A549 (cell line): ENCODE measurements around the gene PRCP. TPM values are rescaled to one million over a fixed set of nuclear protein-coding genes. Genes with fewer than 3 reads are reported as not detected.

Source experiments
- ATAC-seq, 2 experiments: fragments of 200-7000 bp in 1 of 2; fragments of >200 bp in 1 of 2; cut with Nextera tagmentation in 1 of 2; cut with Tn5 transposase in 1 of 2; 3 replicates each; pipeline versions ENCODE4 v1.8.0 to v1.9.1; 2018 to 2020; ENCODE audit warnings: mild to moderate bottlenecking in 1 of 2, moderate library complexity in 1 of 2
- CTCF ChIA-PET: fragments of 300-600 bp; sonication (Branson Sonifier 250); formaldehyde crosslinking; extraction: SDS; loops from one replicate; lab custom pipeline; 2021; ENCODE audit warnings: antibody characterized with exemption, inconsistent platforms; lab: Yijun Ruan, JAX
- POLR2A ChIA-PET: fragments of 350-600 bp; formaldehyde crosslinking; extraction: SDS; loops from one replicate; lab custom pipeline; 2021; ENCODE audit warnings: antibody characterized with exemption, inconsistent platforms; lab: Yijun Ruan, JAX
- DNase-seq, 2 experiments: peaks; one replicate each; pipeline versions ENCODE4 v3.0.0 to v3.0.0-alpha.2; 2011 to 2016; ENCODE audit warnings: low read depth in 1 of 2, low spot score in 1 of 2
- FAIRE-seq: peaks from 2 replicates; lab custom pipeline; 2011; peaks lifted over from hg19 to GRCh38; lab: Jason Lieb, UNC
- H3K27ac ChIP-seq, 2 experiments: fragments of >200 bp; sonication (Bioruptor Twin); formaldehyde crosslinking; 3 replicates each; pipeline ENCODE4 v1.5.1; 2016 to 2017
- H3K4me1 ChIP-seq: fragments of >200 bp; sonication (Bioruptor Twin); formaldehyde crosslinking; 3 replicates; pipeline ENCODE4 v1.6.1; 2016
- H3K4me2 ChIP-seq: fragments of >200 bp; sonication (Bioruptor Twin); formaldehyde crosslinking; 3 replicates; pipeline ENCODE4 v1.6.1; 2016
- H3K4me3 ChIP-seq: fragments of >200 bp; sonication (Bioruptor Twin); formaldehyde crosslinking; 3 replicates; pipeline ENCODE4 v1.5.1; 2016
- H3K9me3 ChIP-seq: fragments of >200 bp; sonication (Bioruptor Twin); formaldehyde crosslinking; 3 replicates; pipeline ENCODE4 v1.6.1; 2016
- CEBPB ChIP-seq, 2 experiments: fragments of >200 bp in 1 of 2; sonication (Bioruptor Twin) in 1 of 2; formaldehyde crosslinking in 1 of 2; IDR thresholded peaks; 2 replicates each; pipeline ENCODE4 v1.6.1; 2012 to 2016
- CHD2 ChIP-seq: fragments of 150-350 bp; IDR thresholded peaks from 2 replicates; pipeline ENCODE4 v1.6.1; 2014; ENCODE audit warnings: low read length; ENCODE audit not compliant: partially characterized antibody
- GATA3 ChIP-seq: IDR thresholded peaks from 2 replicates; pipeline ENCODE4 v1.6.1; 2012; ENCODE audit warnings: borderline replicate concordance
- HDAC2 ChIP-seq: fragments of 200-600 bp; sonication (generic); IDR thresholded peaks from 2 replicates; pipeline ENCODE4 v1.6.1; 2016
- HEYL ChIP-seq: fragments of 250-450 bp; sonication (Bioruptor Pico); IDR thresholded peaks from 2 replicates; pipeline ENCODE4 v1.8.0; 2021; ENCODE audit warnings: mild to moderate bottlenecking, moderate library complexity
- HOXB13 ChIP-seq: fragments of 250-450 bp; sonication (Bioruptor Pico); IDR thresholded peaks from 2 replicates; pipeline ENCODE4 v1.5.0; 2020; ENCODE audit warnings: low read depth, mild to moderate bottlenecking, moderate library complexity
- HOXB5 ChIP-seq: fragments of 250-450 bp; sonication (Bioruptor Pico); IDR thresholded peaks from 2 replicates; pipeline ENCODE4 v1.5.0; 2020; ENCODE audit warnings: mild to moderate bottlenecking, moderate library complexity
- JUNB ChIP-seq: fragments of >200 bp; sonication (Bioruptor Twin); formaldehyde crosslinking; IDR thresholded peaks from 2 replicates; pipeline ENCODE4 v1.6.1; 2016
- KDM5A ChIP-seq: fragments of 200-600 bp; sonication (generic); IDR thresholded peaks from 2 replicates; pipeline ENCODE4 v1.6.1; 2016; ENCODE audit warnings: antibody characterized with exemption, mild to moderate bottlenecking
- MAZ ChIP-seq: fragments of 150-350 bp; IDR thresholded peaks from 2 replicates; pipeline ENCODE4 v1.6.1; 2014; ENCODE audit warnings: antibody characterized with exemption, low read depth, low read length, borderline replicate concordance
- NR3C1 ChIP-seq: fragments of >200 bp; sonication (Bioruptor Twin); formaldehyde crosslinking; IDR thresholded peaks from 3 replicates; pipeline ENCODE4 v1.6.1; 2017
- POLR2AphosphoS2 ChIP-seq: conservative IDR thresholded peaks from 2 replicates; pipeline ENCODE4 v1.6.1; 2012; ENCODE audit warnings: low read length, improper control_type of control experiment, inconsistent platforms
- RAD21 ChIP-seq, 2 experiments: fragments of >200 bp in 1 of 2; sonication (Bioruptor Twin) in 1 of 2; formaldehyde crosslinking in 1 of 2; IDR thresholded peaks in 1 of 2; conservative IDR thresholded peaks in 1 of 2; 2 replicates in 1 of 2; 3 replicates in 1 of 2; pipeline ENCODE4 v1.6.1; 2012 to 2018; ENCODE audit warnings: inconsistent platforms in 1 of 2
- RCOR1 ChIP-seq: fragments of 150-350 bp; IDR thresholded peaks from 2 replicates; pipeline ENCODE4 v1.6.1; 2014; ENCODE audit warnings: antibody characterized with exemption, low read length, low read depth
- TFCP2L1 ChIP-seq: fragments of 250-450 bp; sonication (Bioruptor Pico); IDR thresholded peaks from 2 replicates; pipeline ENCODE4 v1.5.0; 2021; ENCODE audit warnings: mild to moderate bottlenecking
- ZC3H11A ChIP-seq: fragments of 450-650 bp; IDR thresholded peaks from 2 replicates; pipeline ENCODE4 v1.6.1; 2014; ENCODE audit warnings: antibody characterized with exemption, mild to moderate bottlenecking
- ZFP36 ChIP-seq: fragments of 450-650 bp; IDR thresholded peaks from 2 replicates; pipeline ENCODE4 v1.6.1; 2014; ENCODE audit warnings: borderline replicate concordance; ENCODE audit not compliant: partially characterized antibody
- ZSCAN20 ChIP-seq: fragments of 250-450 bp; sonication (Bioruptor Pico); IDR thresholded peaks from 2 replicates; pipeline ENCODE4 v1.8.0; 2022; ENCODE audit warnings: mild to moderate bottlenecking, moderate library complexity
- WGBS: methylation state at CpG from one replicate; pipeline ENCODE4 v1.1.6; 2017; ENCODE audit errors: missing lambda C conversion rate; 5-methylcytosine and 5-hydroxymethylcytosine counted together
- polyA plus RNA-seq, 4 experiments: library from polyadenylated mRNA; depleted of rRNA in 3 of 4; stranded (reverse); fragments of >200 nt; fragmentation: RNase III in 1 of 4; extraction: RNeasy Plus Mini Kit Qiagen cat#74134 plus additional on column Dnase treatment in 1 of 4; gene quantifications; 2 replicates in 3 of 4; 3 replicates in 1 of 4; pipeline ENCODE4 v1.2.3, GENCODE V29; 2011 to 2017
- TF ChIP-seq, protein P1 (sequence below): fragments of >200 bp; sonication (Bioruptor Twin); formaldehyde crosslinking; IDR thresholded peaks from 3 replicates; pipeline ENCODE4 v1.5.1; 2016
- TF ChIP-seq, protein P2 (sequence below): IDR thresholded peaks from 2 replicates; pipeline ENCODE4 v1.6.1; 2012
- TF ChIP-seq, protein P3 (sequence below): IDR thresholded peaks from 2 replicates; pipeline ENCODE4 v1.6.1; 2012
- TF ChIP-seq, protein P4 (sequence below): fragments of 450-650 bp; IDR thresholded peaks from 2 replicates; pipeline ENCODE4 v1.6.1; 2014; ENCODE audit warnings: antibody characterized with exemption
- TF ChIP-seq, protein P5 (sequence below): fragments of 150-350 bp; IDR thresholded peaks from 2 replicates; pipeline ENCODE4 v1.6.1; 2014; ENCODE audit warnings: low read depth, mild to moderate bottlenecking, low read length

PRCP gene
- polyA plus RNA-seq, 2 of the 4 experiments (the other 2 are of a cell fraction), result 49.8 to 86.2 TPM

DNA sequence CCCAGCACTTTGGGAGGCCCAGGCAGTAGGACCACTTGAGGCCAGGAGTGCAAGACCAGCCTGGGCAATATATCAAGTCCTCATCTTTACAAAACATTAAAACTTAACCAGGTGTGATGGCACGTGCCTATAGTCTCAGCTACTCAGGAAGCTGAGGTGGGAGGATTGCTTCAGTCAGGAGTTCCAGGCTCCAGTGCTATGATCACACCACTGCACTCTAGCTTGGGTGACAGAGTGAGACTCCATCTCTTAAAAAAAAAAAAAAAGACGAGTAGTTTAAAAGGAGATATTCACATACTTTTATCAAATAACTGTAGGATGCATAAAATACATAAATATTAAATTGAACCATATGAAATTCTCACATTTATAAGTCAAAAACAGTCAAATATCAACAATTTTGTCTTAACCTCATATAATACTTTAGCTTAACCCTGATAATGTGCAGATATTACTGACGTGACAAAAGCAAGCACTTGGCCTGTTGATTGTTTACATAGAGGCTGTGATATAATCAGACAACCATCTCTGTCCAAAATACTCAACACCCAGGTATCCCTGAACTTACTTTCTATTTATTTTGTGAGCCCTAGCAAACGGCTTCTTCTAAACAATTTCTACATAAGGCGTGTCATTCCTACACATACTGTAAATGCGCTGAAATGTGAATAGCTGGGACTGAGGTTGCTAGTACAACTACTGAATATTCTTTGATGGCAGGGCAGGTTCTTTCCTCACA is 57.0 kb downstream of the PRCP start:
- ChIA-PET CTCF (interaction anchor here (0.9 to 1.1 kb wide), 4 partner anchors 9 to 124 kb away, joined by 3 to 4 read pairs (median 4); no protein-coding TSS in a partner anchor), POLR2A (interaction anchor here (0.7 kb wide), 1 partner anchor 14 kb away, joined by 3 read pairs; no protein-coding TSS in a partner anchor)
- Histone ChIP-seq H3K4me3 (no peak overlapping the region), H3K9me3 (no peaks in the 10 kb centered on the region), H3K27ac (peak overlapping the region in 1 of 2 experiments; percentile 46; a peak in 1 of 6 replicates), H3K4me2 (peak overlapping the region; percentile 69), H3K4me1 (peaks cover 17% of the 10 kb centered on the region)
- DNase-seq (peak in 1 of 2 experiments; percentile 36), ATAC-seq (peak in 1 of 2 experiments; percentile 72; a peak in 3 of 6 replicates), FAIRE-seq (peak; percentile 65)
- 14% methylated on average over 6 of the region's 6 CpGs for WGBS
- TF ChIP-seq GATA3 (peak; percentile 47; the same call in 1 of the 2 replicates), TFCP2L1 (CRISPR knock-in tag) (no peak)

DNA sequence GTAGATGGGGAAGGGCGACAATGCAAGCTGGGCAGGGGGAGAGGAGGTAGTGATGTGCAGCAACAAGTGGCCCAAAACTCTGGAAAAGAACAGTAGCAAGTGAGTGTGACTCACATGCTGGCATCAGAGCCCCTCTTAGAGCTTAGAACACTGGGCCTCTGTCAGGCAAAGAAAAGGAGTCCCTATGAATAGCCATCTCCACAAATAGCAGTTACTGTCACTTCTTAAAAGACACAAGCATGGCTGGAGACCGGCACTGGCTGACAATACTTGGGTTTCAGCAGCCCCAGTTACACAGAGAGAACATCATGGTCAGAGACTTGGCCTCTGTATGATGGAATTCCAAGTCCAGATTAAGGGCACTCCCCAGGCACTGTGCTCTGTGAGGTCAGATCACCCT is 58.2 kb downstream of the PRCP start:
- Histone ChIP-seq H3K9me3 (no peaks in the 10 kb centered on the region), H3K4me3 (no peak overlapping the region), H3K27ac (no peak overlapping the region), H3K4me2 (no peak overlapping the region), H3K4me1 (peaks cover 17% of the 10 kb centered on the region)
- WGBS, result 100% methylated on average over 2 of the region's 2 CpGs
- ChIA-PET CTCF (interaction anchor here (1.3 kb wide), 1 partner anchor 25 kb away, joined by 4 read pairs; no protein-coding TSS in a partner anchor), POLR2A (no interaction called here)
- TF ChIP-seq, protein P1, sequence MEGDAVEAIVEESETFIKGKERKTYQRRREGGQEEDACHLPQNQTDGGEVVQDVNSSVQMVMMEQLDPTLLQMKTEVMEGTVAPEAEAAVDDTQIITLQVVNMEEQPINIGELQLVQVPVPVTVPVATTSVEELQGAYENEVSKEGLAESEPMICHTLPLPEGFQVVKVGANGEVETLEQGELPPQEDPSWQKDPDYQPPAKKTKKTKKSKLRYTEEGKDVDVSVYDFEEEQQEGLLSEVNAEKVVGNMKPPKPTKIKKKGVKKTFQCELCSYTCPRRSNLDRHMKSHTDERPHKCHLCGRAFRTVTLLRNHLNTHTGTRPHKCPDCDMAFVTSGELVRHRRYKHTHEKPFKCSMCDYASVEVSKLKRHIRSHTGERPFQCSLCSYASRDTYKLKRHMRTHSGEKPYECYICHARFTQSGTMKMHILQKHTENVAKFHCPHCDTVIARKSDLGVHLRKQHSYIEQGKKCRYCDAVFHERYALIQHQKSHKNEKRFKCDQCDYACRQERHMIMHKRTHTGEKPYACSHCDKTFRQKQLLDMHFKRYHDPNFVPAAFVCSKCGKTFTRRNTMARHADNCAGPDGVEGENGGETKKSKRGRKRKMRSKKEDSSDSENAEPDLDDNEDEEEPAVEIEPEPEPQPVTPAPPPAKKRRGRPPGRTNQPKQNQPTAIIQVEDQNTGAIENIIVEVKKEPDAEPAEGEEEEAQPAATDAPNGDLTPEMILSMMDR, result no peak
- no peak for TF ChIP-seq MAZ
- TF ChIP-seq ZC3H11A, result no peak
- TF ChIP-seq RAD21 (conservative IDR thresholded peaks at IDR 0.05 in 1 of 2, IDR thresholded peaks at IDR 0.05 in 1 of 2), result no peak
- TF ChIP-seq JUNB, result no peak
- TF ChIP-seq POLR2AphosphoS2, result no peak
- no peak for TF ChIP-seq ZSCAN20 (CRISPR knock-in tag)
- TF ChIP-seq, protein P2, sequence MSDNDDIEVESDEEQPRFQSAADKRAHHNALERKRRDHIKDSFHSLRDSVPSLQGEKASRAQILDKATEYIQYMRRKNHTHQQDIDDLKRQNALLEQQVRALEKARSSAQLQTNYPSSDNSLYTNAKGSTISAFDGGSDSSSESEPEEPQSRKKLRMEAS, result no peak
- TF ChIP-seq HEYL (CRISPR knock-in tag), result no peak
- no peak for TF ChIP-seq HDAC2
- TF ChIP-seq ZFP36, result no peak
- DNase-seq (no peak), FAIRE-seq (no peak), ATAC-seq (no peak)

DNA sequence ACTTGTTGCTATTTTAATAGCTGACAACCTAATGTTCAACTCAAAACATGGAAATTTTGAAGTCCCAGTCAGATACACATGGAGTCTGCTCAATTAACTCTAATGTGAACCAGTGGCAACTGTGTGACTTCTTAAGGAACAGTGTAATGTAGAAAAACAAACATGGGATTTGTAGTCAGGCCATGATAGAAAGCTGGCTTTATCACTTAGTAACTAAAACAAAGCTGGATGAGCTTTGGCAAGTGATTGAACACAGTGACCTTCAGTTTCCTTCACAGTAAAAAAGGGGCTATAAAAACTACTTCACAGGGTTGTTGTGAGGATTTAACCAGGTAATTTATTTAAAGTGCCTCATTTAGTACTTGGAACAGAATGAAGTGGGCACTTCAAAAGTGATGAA is 62.6 kb downstream of the PRCP start:
- ChIA-PET POLR2A (no interaction called here), CTCF (interaction anchor here (1.1 to 1.6 kb wide), 3 partner anchors 15 to 412 kb away, joined by 3 to 4 read pairs (median 3); no protein-coding TSS in a partner anchor)
- DNase-seq (no peak), FAIRE-seq (no peak), ATAC-seq (no peak)
- H3K27ac ChIP-seq, result no peak overlapping the region
- H3K4me2 ChIP-seq, result no peak overlapping the region
- H3K4me1 ChIP-seq, result peaks cover 2% of the 10 kb centered on the region; the same call in 1 of the 3 replicates
- no peaks in the 10 kb centered on the region for H3K9me3 ChIP-seq
- H3K4me3 ChIP-seq, result no peak overlapping the region
- no peak for TF ChIP-seq CEBPB (IDR thresholded peaks at IDR 0.05)
- TF ChIP-seq, protein P3, sequence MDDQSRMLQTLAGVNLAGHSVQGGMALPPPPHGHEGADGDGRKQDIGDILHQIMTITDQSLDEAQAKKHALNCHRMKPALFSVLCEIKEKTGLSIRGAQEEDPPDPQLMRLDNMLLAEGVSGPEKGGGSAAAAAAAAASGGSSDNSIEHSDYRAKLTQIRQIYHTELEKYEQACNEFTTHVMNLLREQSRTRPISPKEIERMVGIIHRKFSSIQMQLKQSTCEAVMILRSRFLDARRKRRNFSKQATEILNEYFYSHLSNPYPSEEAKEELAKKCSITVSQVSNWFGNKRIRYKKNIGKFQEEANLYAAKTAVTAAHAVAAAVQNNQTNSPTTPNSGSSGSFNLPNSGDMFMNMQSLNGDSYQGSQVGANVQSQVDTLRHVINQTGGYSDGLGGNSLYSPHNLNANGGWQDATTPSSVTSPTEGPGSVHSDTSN, result no peak
- TF ChIP-seq HOXB5, result no peak
- TF ChIP-seq MAZ, result no peak
- no peak for TF ChIP-seq HOXB13
- no peak for TF ChIP-seq GATA3
- TF ChIP-seq, protein P4, sequence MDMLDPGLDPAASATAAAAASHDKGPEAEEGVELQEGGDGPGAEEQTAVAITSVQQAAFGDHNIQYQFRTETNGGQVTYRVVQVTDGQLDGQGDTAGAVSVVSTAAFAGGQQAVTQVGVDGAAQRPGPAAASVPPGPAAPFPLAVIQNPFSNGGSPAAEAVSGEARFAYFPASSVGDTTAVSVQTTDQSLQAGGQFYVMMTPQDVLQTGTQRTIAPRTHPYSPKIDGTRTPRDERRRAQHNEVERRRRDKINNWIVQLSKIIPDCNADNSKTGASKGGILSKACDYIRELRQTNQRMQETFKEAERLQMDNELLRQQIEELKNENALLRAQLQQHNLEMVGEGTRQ, result no peak
- no peak for TF ChIP-seq KDM5A
- TF ChIP-seq ZSCAN20 (CRISPR knock-in tag), result no peak
- TF ChIP-seq, protein P5, sequence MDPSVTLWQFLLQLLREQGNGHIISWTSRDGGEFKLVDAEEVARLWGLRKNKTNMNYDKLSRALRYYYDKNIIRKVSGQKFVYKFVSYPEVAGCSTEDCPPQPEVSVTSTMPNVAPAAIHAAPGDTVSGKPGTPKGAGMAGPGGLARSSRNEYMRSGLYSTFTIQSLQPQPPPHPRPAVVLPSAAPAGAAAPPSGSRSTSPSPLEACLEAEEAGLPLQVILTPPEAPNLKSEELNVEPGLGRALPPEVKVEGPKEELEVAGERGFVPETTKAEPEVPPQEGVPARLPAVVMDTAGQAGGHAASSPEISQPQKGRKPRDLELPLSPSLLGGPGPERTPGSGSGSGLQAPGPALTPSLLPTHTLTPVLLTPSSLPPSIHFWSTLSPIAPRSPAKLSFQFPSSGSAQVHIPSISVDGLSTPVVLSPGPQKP, result no peak
- TF ChIP-seq CHD2, result no peak
- no peak for TF ChIP-seq NR3C1
- no peak for TF ChIP-seq RCOR1
- TF ChIP-seq HEYL (CRISPR knock-in tag), result no peak
